ENCODE results near the gene GALNT10.

Gene GALNT10

GRCh38 chr5:154194345-154195329 lies 4.1 kb downstream of the GALNT10 start:
- H3K4me3 Mint-ChIP-seq = no peak overlapping the region
- H3K4me1 Mint-ChIP-seq = peaks cover 73% of the 10 kb centered on the region
- no peak for ATAC-seq
- no peak overlapping the region for H3K27ac Mint-ChIP-seq
- H3K27me3 Mint-ChIP-seq = no peaks in the 10 kb centered on the region
- H3K9me3 Mint-ChIP-seq = no peaks in the 10 kb centered on the region
- peaks cover 18% of the 10 kb centered on the region for H3K36me3 Mint-ChIP-seq

GRCh38 chr5:154196281-154196680 lies 5.7 kb downstream of the GALNT10 start:
- H3K9me3 Mint-ChIP-seq = no peaks in the 10 kb centered on the region
- H3K4me3 Mint-ChIP-seq = no peak overlapping the region
- ATAC-seq = no peak
- no peak overlapping the region for H3K27ac Mint-ChIP-seq
- H3K27me3 Mint-ChIP-seq = no peaks in the 10 kb centered on the region
- peaks cover 19% of the 10 kb centered on the region for H3K36me3 Mint-ChIP-seq
- H3K4me1 Mint-ChIP-seq = peaks cover 73% of the 10 kb centered on the region

- H3K9me3 Mint-ChIP-seq = no peaks in the 10 kb centered on the region
- H3K4me1 Mint-ChIP-seq = peaks cover 73% of the 10 kb centered on the region
- no peaks in the 10 kb centered on the region for H3K27me3 Mint-ChIP-seq
- peak; percentile 56 for ATAC-seq
- H3K36me3 Mint-ChIP-seq = peaks cover 22% of the 10 kb centered on the region
- H3K27ac Mint-ChIP-seq = peak overlapping the region; percentile 40
- H3K4me3 Mint-ChIP-seq = no peak overlapping the region
These were observed 6.6 kb downstream of the GALNT10 start for GRCh38 chr5:154196955-154197652.

- Mint-ChIP-seq H3K36me3 (peaks cover 22% of the 10 kb centered on the region), H3K9me3 (no peaks in the 10 kb centered on the region), H3K4me3 (no peak overlapping the region), H3K4me1 (peaks cover 73% of the 10 kb centered on the region), H3K27me3 (no peaks in the 10 kb centered on the region), H3K27ac (peak overlapping the region; percentile 40)
- ATAC-seq = peak; percentile 55
These were observed 7.4 kb downstream of the GALNT10 start for GRCh38 chr5:154197801-154198491.

GRCh38 chr5:154198611-154199230 lies 8.2 kb downstream of the GALNT10 start:
- Mint-ChIP-seq H3K4me1 (peaks cover 75% of the 10 kb centered on the region), H3K36me3 (peaks cover 22% of the 10 kb centered on the region), H3K9me3 (no peaks in the 10 kb centered on the region), H3K27ac (peak overlapping the region; percentile 40), H3K27me3 (no peaks in the 10 kb centered on the region), H3K4me3 (no peak overlapping the region)
- no peak for ATAC-seq

- H3K4me1 Mint-ChIP-seq = peaks cover 77% of the 10 kb centered on the region
- H3K36me3 Mint-ChIP-seq = peaks cover 25% of the 10 kb centered on the region
- H3K27me3 Mint-ChIP-seq = no peaks in the 10 kb centered on the region
These were observed 8.7 kb downstream of the GALNT10 start for GRCh38 chr5:154199263-154199662.

GRCh38 chr5:154199671-154200220 lies 9.2 kb downstream of the GALNT10 start:
- H3K4me3 Mint-ChIP-seq = no peak overlapping the region
- H3K9me3 Mint-ChIP-seq = no peaks in the 10 kb centered on the region
- H3K4me1 Mint-ChIP-seq = peaks cover 78% of the 10 kb centered on the region
- H3K27ac Mint-ChIP-seq = peak overlapping the region; percentile 40
- no peaks in the 10 kb centered on the region for H3K27me3 Mint-ChIP-seq
- peaks cover 30% of the 10 kb centered on the region for H3K36me3 Mint-ChIP-seq
- ATAC-seq = no peak

More at GRCh38 chr5:154199263-154199662, 8.7 kb downstream of the GALNT10 start:
- H3K4me3 Mint-ChIP-seq = no peak overlapping the region
- no peaks in the 10 kb centered on the region for H3K9me3 Mint-ChIP-seq
- peak overlapping the region; percentile 40 for H3K27ac Mint-ChIP-seq
- ATAC-seq = no peak

GRCh38 chr5:154200221-154200620 lies 9.7 kb downstream of the GALNT10 start:
- Mint-ChIP-seq H3K9me3 (no peaks in the 10 kb centered on the region), H3K27me3 (no peaks in the 10 kb centered on the region), H3K36me3 (peaks cover 30% of the 10 kb centered on the region), H3K4me1 (peaks cover 78% of the 10 kb centered on the region), H3K4me3 (no peak overlapping the region), H3K27ac (no peak overlapping the region)
- ATAC-seq = no peak

DNA sequence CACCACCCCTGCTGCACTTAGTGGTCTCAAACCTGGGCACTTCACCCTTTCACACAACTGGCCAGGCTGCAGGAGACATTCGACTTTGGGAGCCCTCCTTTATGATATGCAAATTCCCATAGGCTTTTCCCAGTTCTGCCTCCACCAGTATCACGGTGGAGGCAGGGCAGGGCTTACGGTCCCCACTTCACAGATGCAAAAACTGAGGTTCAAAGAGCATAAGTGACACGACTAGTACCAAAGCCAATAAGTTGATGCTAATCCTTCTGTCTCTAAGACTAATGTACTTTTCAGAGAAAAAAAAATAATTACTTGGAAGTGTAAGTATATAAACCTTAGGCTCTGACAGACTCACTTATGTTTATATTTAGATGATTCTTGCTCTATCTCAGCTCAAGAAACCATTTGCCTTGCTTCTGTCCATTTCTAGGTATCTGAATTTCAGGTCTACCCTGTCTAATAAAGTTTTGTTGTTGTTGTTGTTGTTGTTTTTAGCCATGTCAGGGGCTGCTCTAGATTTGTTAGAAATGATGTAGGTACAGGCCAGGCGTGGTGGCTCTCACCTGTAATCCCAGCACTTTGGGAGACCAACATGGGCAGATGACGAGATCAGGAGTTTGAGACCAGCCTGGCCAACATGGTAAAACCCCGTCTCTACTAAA lies 10.7 kb downstream of the GALNT10 start:
- H3K4me3 Mint-ChIP-seq = no peak overlapping the region
- peaks cover 30% of the 10 kb centered on the region for H3K36me3 Mint-ChIP-seq
- H3K27ac Mint-ChIP-seq = peak overlapping the region; percentile 76
- no peaks in the 10 kb centered on the region for H3K9me3 Mint-ChIP-seq
- no peak for ATAC-seq
- H3K4me1 Mint-ChIP-seq = peaks cover 73% of the 10 kb centered on the region
- H3K27me3 Mint-ChIP-seq = no peaks in the 10 kb centered on the region

GRCh38 chr5:154202379-154203260 lies 12.1 kb downstream of the GALNT10 start:
- Mint-ChIP-seq H3K4me3 (peak overlapping the region; percentile 56), H3K36me3 (peaks cover 39% of the 10 kb centered on the region), H3K9me3 (no peaks in the 10 kb centered on the region), H3K27me3 (no peaks in the 10 kb centered on the region), H3K4me1 (peaks cover 59% of the 10 kb centered on the region), H3K27ac (peak overlapping the region; percentile 76)
- ATAC-seq = peak; percentile 84

- H3K27me3 Mint-ChIP-seq = no peaks in the 10 kb centered on the region
- H3K4me1 Mint-ChIP-seq = peaks cover 46% of the 10 kb centered on the region
- H3K9me3 Mint-ChIP-seq = no peaks in the 10 kb centered on the region
- peaks cover 43% of the 10 kb centered on the region for H3K36me3 Mint-ChIP-seq
- H3K27ac Mint-ChIP-seq = peak overlapping the region; percentile 76
- ATAC-seq = no peak
- H3K4me3 Mint-ChIP-seq = no peak overlapping the region
These were observed 13.5 kb downstream of the GALNT10 start for GRCh38 chr5:154203798-154204578.

GRCh38 chr5:154205441-154206117 lies 15.0 kb downstream of the GALNT10 start:
- Mint-ChIP-seq H3K36me3 (peaks cover 45% of the 10 kb centered on the region), H3K4me1 (peaks cover 44% of the 10 kb centered on the region), H3K27ac (no peak overlapping the region), H3K4me3 (no peak overlapping the region), H3K9me3 (no peaks in the 10 kb centered on the region), H3K27me3 (no peaks in the 10 kb centered on the region)
- no peak for ATAC-seq
